ENCODE data around the gene PTPRN2.

PTPRN2 gene

GRCh38 chr7:157970744-157971143, 616.9 kb downstream of the PTPRN2 start:
- DNase-seq (ENCODE audit: extremely low read depth, low read depth) = no peak
- TF ChIP-seq, protein P1, sequence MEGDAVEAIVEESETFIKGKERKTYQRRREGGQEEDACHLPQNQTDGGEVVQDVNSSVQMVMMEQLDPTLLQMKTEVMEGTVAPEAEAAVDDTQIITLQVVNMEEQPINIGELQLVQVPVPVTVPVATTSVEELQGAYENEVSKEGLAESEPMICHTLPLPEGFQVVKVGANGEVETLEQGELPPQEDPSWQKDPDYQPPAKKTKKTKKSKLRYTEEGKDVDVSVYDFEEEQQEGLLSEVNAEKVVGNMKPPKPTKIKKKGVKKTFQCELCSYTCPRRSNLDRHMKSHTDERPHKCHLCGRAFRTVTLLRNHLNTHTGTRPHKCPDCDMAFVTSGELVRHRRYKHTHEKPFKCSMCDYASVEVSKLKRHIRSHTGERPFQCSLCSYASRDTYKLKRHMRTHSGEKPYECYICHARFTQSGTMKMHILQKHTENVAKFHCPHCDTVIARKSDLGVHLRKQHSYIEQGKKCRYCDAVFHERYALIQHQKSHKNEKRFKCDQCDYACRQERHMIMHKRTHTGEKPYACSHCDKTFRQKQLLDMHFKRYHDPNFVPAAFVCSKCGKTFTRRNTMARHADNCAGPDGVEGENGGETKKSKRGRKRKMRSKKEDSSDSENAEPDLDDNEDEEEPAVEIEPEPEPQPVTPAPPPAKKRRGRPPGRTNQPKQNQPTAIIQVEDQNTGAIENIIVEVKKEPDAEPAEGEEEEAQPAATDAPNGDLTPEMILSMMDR (IDR thresholded peaks at IDR 0.05; ENCODE audit: low read depth, low read length) = no peak

GRCh38 chr7:157969995-157970394, 617.6 kb downstream of the PTPRN2 start:
- TF ChIP-seq, protein P1 (IDR thresholded peaks at IDR 0.05; ENCODE audit: low read depth, low read length) = no peak
- no peak for DNase-seq (ENCODE audit: extremely low read depth, low read depth)

- DNase-seq (ENCODE audit: extremely low read depth, low read depth) = no peak
- TF ChIP-seq, protein P1 (IDR thresholded peaks at IDR 0.05; ENCODE audit: low read depth, low read length) = no peak
These were observed 621.1 kb downstream of the PTPRN2 start for GRCh38 chr7:157966490-157966889.

DNA sequence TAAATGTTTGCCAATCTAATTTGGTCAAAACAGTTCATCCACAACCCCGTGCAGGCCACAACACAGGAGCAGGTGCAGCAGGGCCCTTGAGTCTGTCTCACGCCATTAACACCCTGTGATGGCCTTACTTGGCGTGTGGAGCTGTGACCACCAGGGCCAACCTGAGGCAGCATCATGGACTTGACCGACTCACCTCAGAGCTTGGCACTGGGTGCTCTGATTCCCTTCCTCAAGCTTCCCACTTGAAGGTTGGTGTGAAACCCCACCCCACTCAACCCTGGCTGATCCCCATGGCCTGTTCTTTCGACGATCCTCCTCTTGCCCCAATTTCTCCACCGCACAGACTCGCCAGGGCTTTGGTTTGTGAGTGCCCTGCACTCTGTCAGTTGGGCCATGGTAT, 623.1 kb downstream of the PTPRN2 start:
- no peak for DNase-seq (ENCODE audit: extremely low read depth, low read depth)
- TF ChIP-seq, protein P1 (IDR thresholded peaks at IDR 0.05; ENCODE audit: low read depth, low read length) = no peak

DNA sequence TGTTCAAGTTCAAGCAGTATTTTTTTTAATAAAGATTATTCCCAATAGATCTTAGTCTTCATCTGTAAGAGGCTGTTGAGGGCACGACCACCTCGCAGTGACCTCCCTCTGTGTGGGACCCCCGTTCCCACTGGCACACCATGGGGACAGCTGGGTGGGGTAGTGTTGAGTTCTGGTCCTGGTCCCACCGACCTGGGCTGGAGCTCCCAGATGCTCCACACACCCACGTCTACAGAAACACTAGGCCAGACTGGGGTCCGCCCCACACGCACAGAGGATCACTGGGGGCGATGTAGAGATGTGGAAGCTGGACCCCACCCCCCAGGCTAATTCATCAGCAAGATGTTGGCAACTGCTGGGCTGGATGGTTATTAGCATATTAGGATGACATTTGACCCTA, 623.6 kb downstream of the PTPRN2 start:
- no peak for DNase-seq (ENCODE audit: extremely low read depth, low read depth)
- TF ChIP-seq, protein P1 (IDR thresholded peaks at IDR 0.05; ENCODE audit: low read depth, low read length) = no peak

GRCh38 chr7:157963526-157963925, 624.1 kb downstream of the PTPRN2 start:
- TF ChIP-seq, protein P1 (IDR thresholded peaks at IDR 0.05; ENCODE audit: low read depth, low read length) = no peak
- DNase-seq (ENCODE audit: extremely low read depth, low read depth) = no peak

DNA sequence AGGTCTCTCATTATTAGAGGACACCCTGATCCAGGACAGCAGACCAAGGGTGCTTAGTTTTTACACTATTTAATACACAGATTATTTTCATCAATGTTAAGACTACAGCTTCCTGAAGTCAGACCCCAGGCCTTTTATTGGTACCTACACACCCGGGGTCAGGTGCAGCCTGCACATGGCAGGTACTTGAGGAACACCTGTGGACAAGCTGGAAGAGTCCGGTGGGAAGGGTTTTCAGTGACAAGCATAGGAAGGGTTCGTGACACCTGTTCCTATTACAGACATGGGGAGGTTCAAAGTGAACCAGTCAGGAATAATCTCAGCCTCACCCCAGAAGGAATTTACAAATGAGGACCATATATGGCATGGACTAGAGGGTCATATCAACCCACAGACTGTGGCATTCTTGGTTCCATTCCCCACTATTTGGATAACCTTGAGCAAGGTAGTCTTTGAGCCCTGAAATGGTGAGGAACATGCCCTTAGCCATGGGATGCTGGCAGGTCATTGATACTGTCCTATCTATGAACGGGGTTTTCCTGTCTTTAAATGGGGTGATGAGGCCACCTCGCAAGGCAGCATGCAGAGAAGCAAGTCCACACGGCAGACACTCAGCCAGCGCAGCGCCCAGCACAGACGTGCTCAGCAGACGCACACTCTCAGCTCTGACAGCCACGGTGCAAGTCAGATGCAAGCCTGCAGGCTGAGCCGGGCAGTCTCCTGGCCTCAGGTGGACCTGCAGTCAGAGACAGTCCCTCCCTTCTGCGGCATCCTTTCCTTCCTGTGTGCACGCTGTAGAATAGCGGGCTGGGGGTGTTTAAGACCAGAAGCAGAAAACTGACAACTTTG, 624.9 kb downstream of the PTPRN2 start:
- DNase-seq (ENCODE audit: extremely low read depth, low read depth) = no peak
- TF ChIP-seq, protein P1 (IDR thresholded peaks at IDR 0.05; ENCODE audit: low read depth, low read length) = no peak

Data from AG09319 (cell line).